Stimulated activated CD8-positive, alpha-beta memory T cell treated with anti-CD3 and anti-CD28 coated beads, Interleukin-7, amount 100 ng/mL, for 24 hours (primary cell): ENCODE data around the gene DOCK8.
"Not testable (repeated sequence)": the region's sequence is repeated elsewhere in the genome, so short reads cannot be mapped to it uniquely, and the experiment has no call there.

Experiments used
- DNase-seq: peaks from one replicate; pipeline ENCODE4 v3.0.0-alpha.2; 2020; ENCODE audit warnings: low read depth

The DOCK8 gene

DNA sequence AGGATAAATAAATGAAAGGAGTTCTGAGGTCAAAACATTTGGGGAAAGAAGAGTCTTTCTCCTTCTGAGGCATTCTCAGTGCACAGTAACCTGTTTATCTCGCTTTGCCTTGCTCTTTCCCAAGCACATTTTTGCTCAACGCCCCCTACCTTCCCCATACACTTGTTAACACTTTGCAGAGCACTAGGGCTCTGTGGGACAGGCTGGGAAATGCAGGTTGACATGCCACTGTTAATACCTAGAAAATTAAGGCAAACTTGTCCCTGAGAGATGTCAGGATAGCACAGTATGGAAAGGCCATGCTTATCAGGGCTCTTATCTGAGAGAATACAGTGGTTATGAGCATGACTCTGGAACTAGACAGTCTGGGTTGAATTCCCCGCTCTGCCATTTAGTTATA, 152.0 kb downstream of the DOCK8 start:
- no peak for DNase-seq

DNA sequence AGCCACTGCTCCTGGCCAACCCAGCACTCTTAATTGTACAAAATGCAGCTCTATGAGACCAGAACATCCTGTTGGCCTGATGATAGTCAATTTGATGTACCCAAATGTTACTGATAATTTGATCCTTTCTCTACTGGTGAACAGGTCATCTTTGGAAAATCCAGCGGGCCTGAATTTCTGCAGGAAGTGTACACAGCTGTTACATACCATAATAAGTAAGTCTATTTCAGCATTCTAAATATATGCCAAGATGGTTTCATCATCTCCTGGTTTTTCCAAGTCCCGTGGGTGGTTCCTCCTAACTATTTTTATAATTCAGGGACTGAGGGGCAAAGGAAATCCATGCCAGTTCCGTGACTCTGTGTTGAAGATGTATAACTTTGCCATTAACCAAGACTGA, 155.4 kb downstream of the DOCK8 start:
- DNase-seq = no peak

DNA sequence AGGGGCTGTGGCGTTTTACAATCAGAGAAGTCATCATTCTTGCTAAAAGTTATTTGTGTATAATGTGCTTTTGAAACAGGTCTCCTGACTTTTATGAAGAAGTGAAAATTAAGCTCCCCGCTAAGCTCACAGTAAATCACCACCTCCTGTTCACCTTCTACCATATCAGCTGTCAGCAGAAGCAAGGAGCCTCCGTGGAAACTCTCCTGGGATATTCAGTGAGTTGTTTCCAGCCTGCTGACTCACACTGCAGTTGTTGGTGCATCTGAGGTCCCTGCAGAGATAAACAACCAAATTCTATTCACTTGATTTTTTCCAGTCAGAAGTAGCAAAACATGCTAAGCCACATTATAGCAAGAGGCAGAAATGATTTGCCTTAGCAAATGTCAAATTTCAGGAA, 156.7 kb downstream of the DOCK8 start:
- no peak for DNase-seq

DNA sequence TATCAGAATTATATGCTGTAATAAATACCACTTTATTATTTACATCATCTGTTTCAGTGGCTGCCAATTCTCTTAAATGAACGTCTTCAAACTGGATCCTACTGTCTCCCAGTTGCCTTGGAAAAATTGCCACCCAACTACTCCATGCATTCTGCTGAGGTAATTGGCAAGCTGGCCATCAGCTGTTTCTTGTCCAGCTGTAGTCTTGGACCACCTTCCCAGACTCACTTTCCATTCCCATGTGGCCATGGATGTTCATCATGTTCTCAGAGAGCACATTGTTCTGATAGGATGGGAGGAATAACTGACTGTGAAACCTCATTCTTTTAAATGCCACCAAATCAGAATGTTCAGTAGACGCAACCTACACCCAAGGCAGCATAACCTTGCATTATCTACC, 157.5 kb downstream of the DOCK8 start:
- no peak for DNase-seq

DNA sequence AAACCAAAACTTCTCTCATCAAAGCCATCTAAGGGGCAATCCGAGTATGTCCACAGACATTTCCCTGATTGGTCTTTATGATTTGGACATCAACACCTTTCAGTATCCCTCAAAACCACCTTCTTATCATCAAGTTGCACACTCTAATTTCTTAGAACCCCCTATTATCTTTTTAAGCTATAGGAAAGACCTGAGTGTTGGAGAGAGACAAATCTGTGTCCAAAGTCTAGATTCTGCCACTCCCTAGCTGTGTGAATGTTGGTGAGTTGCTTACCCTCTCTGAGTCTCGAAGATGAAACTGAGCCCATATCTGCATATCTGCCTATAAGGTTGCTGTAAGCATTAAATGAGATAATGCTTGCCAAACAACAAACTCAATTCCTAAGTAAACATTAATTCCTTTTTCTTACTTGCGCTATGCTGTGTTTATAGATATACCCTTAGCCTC, 159.1 kb downstream of the DOCK8 start:
- DNase-seq = no peak

GRCh38 chr9:374736-375135, 160.1 kb downstream of the DOCK8 start:
- no peak for DNase-seq

DNA sequence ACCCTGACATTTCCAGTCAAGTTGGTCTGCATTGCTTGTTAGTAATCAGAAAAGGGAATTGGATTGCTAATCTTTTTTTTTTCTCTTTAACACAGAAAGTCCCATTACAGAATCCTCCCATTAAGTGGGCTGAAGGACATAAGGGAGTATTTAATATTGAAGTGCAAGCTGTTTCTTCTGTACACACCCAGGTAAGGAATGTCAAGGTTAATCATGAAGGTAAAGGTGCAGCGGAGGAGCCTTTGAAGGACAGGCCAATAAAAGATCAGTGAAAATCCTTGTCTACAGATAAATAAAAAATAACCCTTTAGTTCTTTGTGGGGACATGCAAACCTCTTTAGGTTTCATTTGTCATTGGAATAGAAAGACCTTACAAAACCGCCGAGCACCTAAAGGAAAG, 161.4 kb downstream of the DOCK8 start:
- no peak for DNase-seq

DNA sequence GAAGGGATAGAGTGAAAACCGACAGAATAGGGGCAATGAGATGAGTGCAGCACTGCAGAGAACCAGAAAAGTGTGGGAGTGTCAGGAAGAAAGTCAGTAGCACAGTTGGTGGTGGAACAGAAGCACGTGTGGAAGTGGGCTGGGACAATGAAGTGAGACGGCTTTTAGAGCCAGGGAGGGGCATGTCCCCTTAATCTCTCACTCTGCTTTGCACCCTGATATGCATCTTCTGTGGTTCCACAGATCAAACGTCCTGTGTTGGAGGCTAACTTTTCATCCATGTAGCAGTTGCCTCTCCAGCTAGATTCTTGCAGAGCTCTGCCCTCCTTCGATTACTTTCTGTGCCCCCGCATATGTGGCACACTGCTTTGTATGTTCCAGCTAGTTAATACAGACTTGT, 163.6 kb downstream of the DOCK8 start:
- DNase-seq = no peak

DNA sequence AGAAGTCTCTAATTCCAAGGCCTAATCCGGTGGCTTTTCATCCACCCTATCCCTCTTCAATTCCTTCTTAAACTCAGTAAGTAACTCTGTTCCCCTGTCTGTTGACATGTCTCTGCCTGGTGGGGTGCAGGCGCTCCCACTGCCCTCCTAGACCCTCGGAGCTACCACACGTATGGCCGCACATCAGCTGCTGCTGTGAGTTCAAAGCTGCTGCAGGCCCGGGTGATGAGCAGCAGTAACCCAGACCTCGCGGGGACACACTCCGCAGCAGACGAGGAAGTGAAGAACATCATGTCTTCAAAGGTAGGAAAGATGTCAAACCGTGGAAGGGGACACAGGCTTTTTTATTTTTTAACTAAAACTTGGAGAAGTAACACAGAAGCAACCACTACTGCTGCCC, 167.7 kb downstream of the DOCK8 start:
- DNase-seq = no peak

DNA sequence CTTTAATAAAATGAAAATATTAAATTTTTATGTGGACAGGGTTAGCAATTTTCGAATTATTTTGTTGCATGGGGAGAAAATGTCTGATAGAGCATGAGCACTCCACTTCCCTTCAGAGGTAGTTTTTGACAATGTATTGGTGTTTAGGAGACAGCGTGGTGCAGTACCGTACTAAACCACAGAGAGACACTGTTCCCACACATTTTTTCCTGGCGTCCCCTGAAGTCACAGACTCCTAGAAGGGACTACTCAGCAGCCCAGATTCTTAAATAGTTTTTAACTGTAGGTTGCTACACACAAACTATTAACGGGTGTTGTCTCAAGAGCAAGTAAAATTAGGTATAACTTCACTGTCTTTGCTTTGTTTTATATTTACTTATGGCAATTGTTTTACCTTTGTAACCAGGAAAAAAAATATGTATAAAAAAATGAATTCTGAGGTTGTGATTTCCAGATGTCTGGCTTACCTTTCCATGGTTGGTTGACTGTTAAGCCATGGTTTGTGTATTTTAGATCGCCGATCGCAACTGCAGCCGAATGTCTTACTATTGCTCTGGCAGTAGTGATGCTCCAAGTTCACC, 171.2 kb downstream of the DOCK8 start:
- no peak for DNase-seq

- DNase-seq = no peak
Measured at GRCh38 chr9:389159-389558, 174.5 kb downstream of the DOCK8 start.

DNA sequence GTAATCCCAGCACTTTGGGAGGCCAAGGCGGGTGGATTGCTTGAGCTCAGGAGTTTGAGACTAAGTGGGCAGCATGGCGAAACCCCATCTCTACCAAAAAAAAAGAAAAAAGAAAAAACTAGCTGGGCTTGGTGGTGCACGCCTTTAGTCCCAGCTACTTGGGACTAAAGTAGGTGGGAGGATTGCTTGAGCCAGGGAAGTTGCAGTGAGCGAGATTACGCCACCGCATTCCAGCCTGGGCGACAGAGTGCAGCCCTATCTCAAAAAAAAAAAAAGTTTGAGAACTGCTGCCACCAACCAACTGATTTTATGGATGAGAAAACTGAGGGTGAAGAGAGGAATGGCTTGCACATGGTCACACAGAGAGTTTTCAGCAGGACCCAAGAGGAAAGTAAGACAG, 175.1 kb downstream of the DOCK8 start:
- DNase-seq = no peak

- DNase-seq = no peak
Measured at GRCh38 chr9:392077-392804, 177.6 kb downstream of the DOCK8 start.

DNA sequence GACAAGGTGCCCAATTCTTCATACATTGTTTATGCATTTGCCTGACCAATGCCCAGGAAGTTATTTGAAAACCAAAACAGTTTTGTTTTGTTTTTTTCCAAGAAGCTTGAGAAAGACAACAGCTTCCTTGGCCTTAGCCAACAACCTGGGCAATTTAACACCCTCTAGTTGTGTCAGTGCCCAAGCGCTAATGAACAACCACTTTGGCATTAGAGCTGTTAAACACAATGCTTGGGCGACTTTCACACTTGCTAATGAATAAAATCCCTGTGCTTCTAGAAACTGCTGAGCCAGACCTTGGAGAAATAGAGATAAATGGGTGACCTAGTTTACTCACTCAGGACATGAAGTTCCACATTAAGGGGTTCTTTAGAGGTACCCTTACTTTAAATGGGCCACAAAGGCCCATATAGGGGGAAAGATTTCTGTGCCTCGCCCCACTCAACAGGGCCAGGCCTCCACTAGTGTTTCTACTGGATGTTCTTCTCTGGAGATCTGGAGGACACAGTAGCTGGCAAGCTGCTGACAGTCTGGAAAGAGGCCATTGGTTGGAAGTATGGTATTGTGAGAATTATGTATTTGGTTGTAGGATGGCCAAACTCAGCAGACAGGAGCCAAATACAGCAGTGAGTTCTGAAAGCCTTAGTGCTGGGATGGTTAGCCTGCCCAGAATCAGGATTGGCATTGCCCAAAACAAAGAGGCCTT, 179.8 kb downstream of the DOCK8 start:
- no peak for DNase-seq

DNA sequence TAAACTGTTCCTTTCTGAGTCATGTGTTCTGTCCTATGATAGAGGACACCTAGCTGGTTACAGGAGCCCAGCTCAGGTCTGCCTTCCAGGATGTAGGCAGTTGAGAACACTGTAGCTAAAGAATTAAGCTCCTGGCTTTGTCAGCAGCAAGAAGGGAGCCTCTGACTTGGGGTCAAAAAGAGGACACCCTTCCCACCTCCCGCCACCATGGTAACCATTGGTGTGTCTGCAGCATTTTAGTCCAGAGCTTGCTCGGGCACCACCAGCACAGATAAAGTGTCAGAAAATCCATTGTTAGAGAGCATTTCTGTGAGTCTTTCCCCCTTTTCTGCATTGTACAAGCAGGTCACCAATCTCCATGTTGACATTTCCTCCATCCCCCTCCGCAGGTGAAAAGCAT, 181.7 kb downstream of the DOCK8 start:
- DNase-seq = no peak

DNA sequence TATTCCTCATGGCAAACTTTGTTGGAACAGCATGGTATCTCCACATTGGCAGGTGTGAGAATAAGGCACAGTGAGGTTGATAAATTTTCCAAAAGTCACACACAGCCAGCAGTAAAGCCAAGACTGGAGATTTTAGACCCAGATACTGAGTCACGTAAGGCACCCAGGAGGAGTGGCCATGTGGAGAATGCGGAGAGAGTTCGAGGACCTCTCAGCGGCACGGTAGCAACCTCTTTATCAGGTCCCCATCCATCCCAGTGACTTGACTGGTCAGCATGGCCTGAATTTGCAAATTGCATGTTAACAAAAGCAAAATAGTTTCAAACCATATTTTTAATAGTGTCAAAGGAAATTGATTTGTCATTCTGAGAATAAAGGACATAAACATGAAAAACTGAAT, 183.4 kb downstream of the DOCK8 start:
- no peak for DNase-seq

DNA sequence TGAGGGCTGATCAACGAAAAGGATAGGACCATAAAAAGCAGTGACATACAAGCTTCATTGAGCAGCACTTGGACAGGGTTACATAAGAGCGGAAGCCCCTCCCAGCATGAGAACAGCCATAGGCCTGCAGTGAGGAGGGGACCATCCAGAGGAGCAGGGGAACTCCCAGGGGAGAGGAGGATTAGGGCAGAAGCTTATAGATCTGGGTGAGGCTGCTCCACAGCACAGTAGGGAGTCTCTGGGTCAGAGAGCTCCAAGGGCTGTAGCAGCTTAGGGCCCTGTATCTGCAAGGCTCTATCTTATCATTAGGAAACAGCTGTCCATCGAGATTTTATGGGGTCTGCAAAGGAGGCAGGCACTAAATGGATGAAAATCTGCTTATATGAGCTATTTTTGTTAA, 186.6 kb downstream of the DOCK8 start:
- no peak for DNase-seq

DNA sequence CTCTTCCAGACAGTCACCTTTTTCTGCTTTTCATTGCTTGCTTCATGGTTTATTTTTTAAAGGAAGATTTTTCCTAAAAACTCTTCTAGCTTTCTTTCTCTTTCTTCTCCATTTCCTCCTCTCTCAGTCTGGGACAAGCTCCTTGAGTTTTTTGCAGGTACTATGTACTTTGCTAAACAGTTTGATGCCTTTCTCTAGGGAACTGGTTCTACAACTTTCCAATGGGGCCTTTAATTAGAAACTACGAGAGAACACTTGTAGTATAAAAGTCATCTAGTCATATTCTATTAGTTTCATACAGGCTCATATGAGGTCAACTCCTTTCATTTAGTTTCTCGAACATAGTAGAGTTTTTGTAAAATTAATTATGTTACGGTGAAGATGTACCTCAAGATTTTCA, 189.6 kb downstream of the DOCK8 start:
- DNase-seq = no peak

DNA sequence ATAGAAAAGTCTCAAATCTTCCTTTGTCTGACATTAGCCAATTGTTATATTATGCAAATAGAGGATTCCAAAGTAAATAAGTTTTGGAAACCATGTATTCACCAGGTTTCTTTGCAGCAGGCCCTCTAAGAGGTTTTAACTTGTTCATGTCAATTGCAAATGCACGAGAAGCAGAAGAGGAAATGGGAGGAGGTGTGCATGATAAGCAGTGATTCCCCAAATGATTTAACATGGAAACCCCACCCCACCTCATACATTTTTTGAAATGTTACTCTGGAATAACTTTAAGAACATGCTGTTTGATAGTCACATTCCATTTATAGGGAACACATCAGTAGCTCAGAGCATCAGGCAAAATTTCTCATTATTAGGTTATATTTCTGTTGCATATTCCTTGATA, 190.7 kb downstream of the DOCK8 start:
- no peak for DNase-seq

- no peak for DNase-seq
Measured at GRCh38 chr9:406886-407654, 192.4 kb downstream of the DOCK8 start.

DNA sequence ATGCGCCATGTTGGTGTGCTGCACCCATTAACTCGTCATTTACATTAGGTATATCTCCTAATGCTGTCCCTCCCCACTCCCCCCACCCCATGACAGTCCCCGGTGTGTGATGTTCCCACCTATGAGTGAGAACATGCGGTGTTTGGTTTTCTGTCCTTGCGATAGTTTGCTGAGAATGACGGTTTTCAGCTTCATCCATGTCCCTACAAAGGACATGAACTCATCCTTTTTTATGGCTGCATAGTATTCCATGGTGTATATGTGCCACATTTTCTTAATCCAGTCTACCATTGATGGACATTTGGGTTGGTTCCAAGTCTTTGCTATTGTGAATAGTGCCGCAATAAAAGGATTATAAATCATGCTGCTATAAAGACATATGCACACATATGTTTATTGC, 195.0 kb downstream of the DOCK8 start:
- not testable (repeated sequence) for DNase-seq

- no peak for DNase-seq
Measured at GRCh38 chr9:414595-414994, 199.9 kb downstream of the DOCK8 start.
